K562 (cell line): ENCODE results near the gene KCNS1. TPM values are rescaled to one million over a fixed set of nuclear protein-coding genes. Genes with fewer than 3 reads are reported as not detected.

ENCODE experiments used
- ATAC-seq: fragments of 200-7000 bp; cut with Tn5 transposase; 3 replicates; pipeline ENCODE4 v1.9.1; 2020; ENCODE audit warnings: moderate library complexity
- BruUV-seq: library from RNA; stranded (reverse); fragments of 400-500 nt; replicated peaks from 2 replicates; lab custom pipeline; 2021; lab: Mats Ljungman, UMichigan
- CTCF ChIA-PET: fragments of 300-600 bp; formaldehyde crosslinking; extraction: SDS; loops from one replicate; lab custom pipeline; 2021; ENCODE audit warnings: low intra/inter-chr PET ratio; lab: Yijun Ruan, JAX
- POLR2A ChIA-PET: fragments of 300-600, 350-650 bp; sonication (Branson Sonifier 250); formaldehyde crosslinking; extraction: SDS; loops from one replicate; lab custom pipeline; 2021; ENCODE audit warnings: antibody characterized with exemption, inconsistent platforms; lab: Yijun Ruan, JAX
- DNase-seq, 4 experiments: peaks; one replicate each; pipeline versions ENCODE4 v3.0.0 to v3.0.0-alpha.2; 2011 to 2018; ENCODE audit warnings: low spot score in 3 of 4, mixed read lengths in 3 of 4; ENCODE audit errors: extremely low read depth in 1 of 4
- FAIRE-seq: peaks from 2 replicates; lab custom pipeline; 2011; peaks lifted over from hg19 to GRCh38; lab: Jason Lieb, UNC
- H2AFZ ChIP-seq: 2 replicates; pipeline ENCODE4 v1.6.0; 2011; ENCODE audit warnings: low read depth, low read length, control low read depth, inconsistent platforms
- H3K27ac ChIP-seq: fragments of 200-600 bp; 3 replicates; pipeline ENCODE4 v1.8.0; 2011; ENCODE audit warnings: low read depth, mild to moderate bottlenecking, control low read depth, inconsistent platforms, low read length, moderate library complexity, mixed read lengths; ENCODE audit errors: extremely low read depth
- H3K27me3 ChIP-seq, 2 experiments: fragments of 300-600 bp in 1 of 2; 2 replicates in 1 of 2; 3 replicates in 1 of 2; pipeline versions ENCODE4 v1.6.0 to v1.8.0; 2011; ENCODE audit warnings: inconsistent platforms in 2 of 2, low read length in 2 of 2, mild to moderate bottlenecking in 1 of 2, mixed read lengths in 1 of 2, moderate library complexity in 1 of 2; ENCODE audit not compliant: control insufficient read depth in 2 of 2, insufficient read depth in 2 of 2
- H3K36me3 ChIP-seq: fragments of 300-600 bp; 3 replicates; pipeline ENCODE4 v1.8.0; 2011; ENCODE audit warnings: mild to moderate bottlenecking, low read length, inconsistent platforms; ENCODE audit not compliant: control insufficient read depth, insufficient read depth
- H3K4me1 ChIP-seq, 2 experiments: fragments of 200-600 bp in 1 of 2; replicated peaks in 1 of 2; 2 replicates in 1 of 2; 3 replicates in 1 of 2; pipeline versions ENCODE4 v1.5.1 to v1.8.0; 2011; ENCODE audit warnings: inconsistent platforms in 2 of 2, low read length in 2 of 2, mild to moderate bottlenecking in 1 of 2, mixed read lengths in 1 of 2, moderate library complexity in 1 of 2; ENCODE audit not compliant: control insufficient read depth in 2 of 2, insufficient read depth in 2 of 2
- H3K4me2 ChIP-seq: 2 replicates; pipeline ENCODE4 v1.6.1; 2011; ENCODE audit warnings: low read length, control low read depth, inconsistent platforms, mixed read lengths; ENCODE audit not compliant: insufficient read depth
- H3K4me3 ChIP-seq: fragments of 200-600 bp; sonication (generic), shearing (Covaris generic); 2 replicates; pipeline ENCODE4 v1.5.1; 2016; ENCODE audit warnings: control low read depth, inconsistent platforms
- H3K79me2 ChIP-seq: fragments of 200-600 bp; 3 replicates; pipeline ENCODE4 v1.8.0; 2011; ENCODE audit warnings: low read length, inconsistent platforms; ENCODE audit not compliant: control insufficient read depth, insufficient read depth
- H3K9ac ChIP-seq, 2 experiments: 2 replicates each; pipeline versions ENCODE4 v1.6.0 to v1.6.1; 2011; ENCODE audit warnings: low read depth in 2 of 2, low read length in 2 of 2, control low read depth in 1 of 2, inconsistent platforms in 1 of 2, mild to moderate bottlenecking in 1 of 2, mixed read lengths in 1 of 2; ENCODE audit not compliant: insufficient read depth in 1 of 2
- H3K9me1 ChIP-seq: one replicate; pipeline ENCODE4 v1.6.0; 2011; ENCODE audit warnings: inconsistent platforms, mild to moderate bottlenecking, low read length, moderate library complexity; ENCODE audit not compliant: control insufficient read depth, insufficient read depth
- H3K9me3 ChIP-seq: replicated peaks from 2 replicates; pipeline ENCODE4 v1.5.1; 2011; ENCODE audit warnings: low read depth, low read length, inconsistent platforms; ENCODE audit not compliant: control insufficient read depth, insufficient read depth
- H4K20me1 ChIP-seq: replicated peaks from 2 replicates; pipeline ENCODE4 v1.6.1; 2011; ENCODE audit warnings: low read length, inconsistent platforms, mixed read lengths; ENCODE audit not compliant: control insufficient read depth, insufficient read depth
- CBFA2T2 ChIP-seq: fragments of 450-650 bp; conservative IDR thresholded peaks from 2 replicates; pipeline ENCODE4 v1.6.1; 2017; ENCODE audit warnings: mild to moderate bottlenecking
- ELF2 ChIP-seq: fragments of 250-450 bp; sonication (Bioruptor Pico); IDR thresholded peaks from 2 replicates; pipeline ENCODE4 v1.5.0; 2021; ENCODE audit warnings: mild to moderate bottlenecking
- NFIC ChIP-seq: fragments of 450-650 bp; IDR thresholded peaks from 2 replicates; pipeline ENCODE4 v1.6.1; 2017; ENCODE audit warnings: mild to moderate bottlenecking, inconsistent platforms
- RBM25 ChIP-seq: fragments of 200-400 bp; formaldehyde crosslinking; IDR thresholded peaks from 2 replicates; pipeline ENCODE4 v1.6.1; 2018; ENCODE audit warnings: low read length, low read depth, moderate library complexity; ENCODE audit not compliant: severe bottlenecking
- TOE1 ChIP-seq, 2 experiments: fragments of 450-650 bp in 1 of 2; sonication (generic) in 1 of 2; formaldehyde crosslinking in 1 of 2; IDR thresholded peaks; 2 replicates each; pipeline versions ENCODE4 v1.7.1 to v1.8.0; 2016 to 2022; ENCODE audit warnings: borderline replicate concordance in 2 of 2, mild to moderate bottlenecking in 2 of 2, antibody characterized with exemption in 1 of 2, inconsistent platforms in 1 of 2, low read depth in 1 of 2, missing genetic modification reagents in 1 of 2, moderate library complexity in 1 of 2
- ZNF174 ChIP-seq: fragments of 250-450 bp; sonication (Bioruptor Pico); IDR thresholded peaks from 2 replicates; pipeline ENCODE4 v1.4.0; 2020; ENCODE audit warnings: mild to moderate bottlenecking
- WGBS: fragments of 100-300 bp; shearing (Covaris generic); methylation state at CpG from one replicate; pipeline ENCODE4 v1.1.6; 2016; ENCODE audit warnings: low coverage, mixed read lengths; ENCODE audit not compliant: insufficient coverage; ENCODE audit errors: missing lambda C conversion rate; 5-methylcytosine and 5-hydroxymethylcytosine counted together
- in situ Hi-C: fragments of 300-500 bp; cut with MboI; formaldehyde crosslinking; loops from 4 replicates; pipeline ENCODE4 v1.15.0; 2018; ENCODE audit warnings: inconsistent platforms, mixed read lengths
- intact Hi-C: fragments of 100-400 bp; cut with micrococcal nuclease; formaldehyde crosslinking; loops from 2 replicates; pipeline ENCODE4 v1.14.2; 2022
- polyA plus RNA-seq, 8 experiments: library from polyadenylated mRNA; depleted of rRNA in 4 of 8; stranded (reverse) in 5 of 8; unstranded in 3 of 8; fragments of >200 nt; fragmentation: Nextera tagmentation in 2 of 8; fragmentation: Illumina TruSeq in 1 of 8; extraction: Ambion mirVana in 2 of 8; extraction: Trizol in 1 of 8; gene quantifications; 2 replicates each; pipeline versions ENCODE4 v1.2.1 to v1.2.3, GENCODE V29; 2011 to 2014; ENCODE audit warnings: inconsistent platforms in 1 of 8, missing spikeins in 1 of 8
- total RNA-seq, 7 experiments: library from RNA; depleted of rRNA in 6 of 7; stranded (reverse); fragments of >200 nt in 6 of 7; fragmentation: Illumina TruSeq in 2 of 7; extraction: Trizol in 2 of 7; gene quantifications; 2 replicates each; pipeline versions ENCODE4 v1.2.1 to v1.2.3, GENCODE V29; 2011 to 2021; ENCODE audit warnings: low replicate concordance in 1 of 7
- TF ChIP-seq, protein P1 (sequence below): sonication (generic); formaldehyde crosslinking; IDR thresholded peaks from 2 replicates; pipeline ENCODE4 v1.9.0; 2022; ENCODE audit warnings: mild to moderate bottlenecking, missing genetic modification reagents
- TF ChIP-seq, protein P2 (sequence below): sonication (generic); formaldehyde crosslinking; IDR thresholded peaks from 2 replicates; pipeline ENCODE4 v1.5.0; 2020; ENCODE audit warnings: missing genetic modification reagents
- TF ChIP-seq, protein P3 (sequence below): fragments of 450-650 bp; formaldehyde crosslinking; IDR thresholded peaks from 2 replicates; pipeline ENCODE4 v1.4.0; 2020; ENCODE audit warnings: mild to moderate bottlenecking, mixed read lengths
- TF ChIP-seq, protein P4 (sequence below), 2 experiments: fragments of 450-650 bp; IDR thresholded peaks; 2 replicates each; pipeline ENCODE4 v1.6.1; 2016; ENCODE audit warnings: mild to moderate bottlenecking in 2 of 2, borderline replicate concordance in 1 of 2, low read depth in 1 of 2, moderate library complexity in 1 of 2

The KCNS1 gene
- total and polyA plus RNA-seq, 9 of the 15 experiments (the other 6 are each of a cell fraction or from before 2014, with no cell fraction given) = not detected

DNA sequence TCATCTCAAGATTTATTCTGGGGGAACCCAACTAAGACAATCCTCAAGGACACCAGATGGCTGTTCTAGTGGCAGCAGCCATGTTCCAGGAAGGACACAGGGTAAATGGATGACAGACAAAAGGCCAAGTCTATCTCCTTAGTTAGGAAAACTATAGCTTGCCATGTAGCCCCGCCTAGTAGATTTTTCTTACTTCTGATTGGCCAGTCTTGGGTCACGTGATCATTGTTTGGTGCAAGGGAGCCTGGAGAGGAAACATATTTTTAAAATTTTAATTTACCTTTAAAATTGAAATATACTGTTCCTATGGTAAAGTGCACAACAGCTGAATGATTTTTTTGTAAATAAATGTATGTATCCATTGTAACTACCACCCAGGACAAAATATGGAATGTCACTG, 4.4 kb upstream of the KCNS1 start:
- Histone ChIP-seq H3K9me3 (no peaks in the 10 kb centered on the region), H3K79me2 (no peaks in the 10 kb centered on the region), H3K27ac (no peak overlapping the region), H3K4me1 (peaks cover 0 to 7% of the 10 kb centered on the region in 2 experiments; a peak in 1 of 5 replicates), H3K4me3 (no peak overlapping the region), H3K27me3 (peaks cover 28 to 37% of the 10 kb centered on the region in 2 experiments), H3K9ac (no peak overlapping the region), H3K4me2 (no peak overlapping the region), H3K9me1 (no peaks in the 10 kb centered on the region), H3K36me3 (no peaks in the 10 kb centered on the region), H4K20me1 (no peaks in the 10 kb centered on the region), H2AFZ (no peak overlapping the region)
- intact Hi-C loops (no loop called here), in situ Hi-C loops (no loop called here)
- no TSS peak for BruUV-seq
- ChIA-PET POLR2A (interaction anchor here (0.6 to 1.0 kb wide), 2 partner anchors 54 to 305 kb away, joined by 3 to 6 read pairs; no protein-coding TSS in a partner anchor), CTCF (no interaction called here)
- 6% methylated on average over 2 of the region's 2 CpGs for WGBS
- ATAC-seq (no peak), FAIRE-seq (no peak), DNase-seq (peak; percentile 15 to 86 (median 80))
- TF ChIP-seq, protein P1, sequence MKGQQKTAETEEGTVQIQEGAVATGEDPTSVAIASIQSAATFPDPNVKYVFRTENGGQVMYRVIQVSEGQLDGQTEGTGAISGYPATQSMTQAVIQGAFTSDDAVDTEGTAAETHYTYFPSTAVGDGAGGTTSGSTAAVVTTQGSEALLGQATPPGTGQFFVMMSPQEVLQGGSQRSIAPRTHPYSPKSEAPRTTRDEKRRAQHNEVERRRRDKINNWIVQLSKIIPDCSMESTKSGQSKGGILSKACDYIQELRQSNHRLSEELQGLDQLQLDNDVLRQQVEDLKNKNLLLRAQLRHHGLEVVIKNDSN (CRISPR knock-in tag) = peak; percentile 49; the same call in 1 of the 2 replicates
- TF ChIP-seq, protein P2, sequence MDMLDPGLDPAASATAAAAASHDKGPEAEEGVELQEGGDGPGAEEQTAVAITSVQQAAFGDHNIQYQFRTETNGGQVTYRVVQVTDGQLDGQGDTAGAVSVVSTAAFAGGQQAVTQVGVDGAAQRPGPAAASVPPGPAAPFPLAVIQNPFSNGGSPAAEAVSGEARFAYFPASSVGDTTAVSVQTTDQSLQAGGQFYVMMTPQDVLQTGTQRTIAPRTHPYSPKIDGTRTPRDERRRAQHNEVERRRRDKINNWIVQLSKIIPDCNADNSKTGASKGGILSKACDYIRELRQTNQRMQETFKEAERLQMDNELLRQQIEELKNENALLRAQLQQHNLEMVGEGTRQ (CRISPR knock-in tag) = peak; percentile 73
- TF ChIP-seq, protein P3, sequence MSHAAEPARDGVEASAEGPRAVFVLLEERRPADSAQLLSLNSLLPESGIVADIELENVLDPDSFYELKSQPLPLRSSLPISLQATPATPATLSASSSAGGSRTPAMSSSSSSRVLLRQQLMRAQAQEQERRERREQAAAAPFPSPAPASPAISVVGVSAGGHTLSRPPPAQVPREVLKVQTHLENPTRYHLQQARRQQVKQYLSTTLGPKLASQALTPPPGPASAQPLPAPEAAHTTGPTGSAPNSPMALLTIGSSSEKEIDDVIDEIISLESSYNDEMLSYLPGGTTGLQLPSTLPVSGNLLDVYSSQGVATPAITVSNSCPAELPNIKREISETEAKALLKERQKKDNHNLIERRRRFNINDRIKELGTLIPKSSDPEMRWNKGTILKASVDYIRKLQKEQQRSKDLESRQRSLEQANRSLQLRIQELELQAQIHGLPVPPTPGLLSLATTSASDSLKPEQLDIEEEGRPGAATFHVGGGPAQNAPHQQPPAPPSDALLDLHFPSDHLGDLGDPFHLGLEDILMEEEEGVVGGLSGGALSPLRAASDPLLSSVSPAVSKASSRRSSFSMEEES (CRISPR knock-in tag) = peak; percentile 94
- TF ChIP-seq, protein P4, sequence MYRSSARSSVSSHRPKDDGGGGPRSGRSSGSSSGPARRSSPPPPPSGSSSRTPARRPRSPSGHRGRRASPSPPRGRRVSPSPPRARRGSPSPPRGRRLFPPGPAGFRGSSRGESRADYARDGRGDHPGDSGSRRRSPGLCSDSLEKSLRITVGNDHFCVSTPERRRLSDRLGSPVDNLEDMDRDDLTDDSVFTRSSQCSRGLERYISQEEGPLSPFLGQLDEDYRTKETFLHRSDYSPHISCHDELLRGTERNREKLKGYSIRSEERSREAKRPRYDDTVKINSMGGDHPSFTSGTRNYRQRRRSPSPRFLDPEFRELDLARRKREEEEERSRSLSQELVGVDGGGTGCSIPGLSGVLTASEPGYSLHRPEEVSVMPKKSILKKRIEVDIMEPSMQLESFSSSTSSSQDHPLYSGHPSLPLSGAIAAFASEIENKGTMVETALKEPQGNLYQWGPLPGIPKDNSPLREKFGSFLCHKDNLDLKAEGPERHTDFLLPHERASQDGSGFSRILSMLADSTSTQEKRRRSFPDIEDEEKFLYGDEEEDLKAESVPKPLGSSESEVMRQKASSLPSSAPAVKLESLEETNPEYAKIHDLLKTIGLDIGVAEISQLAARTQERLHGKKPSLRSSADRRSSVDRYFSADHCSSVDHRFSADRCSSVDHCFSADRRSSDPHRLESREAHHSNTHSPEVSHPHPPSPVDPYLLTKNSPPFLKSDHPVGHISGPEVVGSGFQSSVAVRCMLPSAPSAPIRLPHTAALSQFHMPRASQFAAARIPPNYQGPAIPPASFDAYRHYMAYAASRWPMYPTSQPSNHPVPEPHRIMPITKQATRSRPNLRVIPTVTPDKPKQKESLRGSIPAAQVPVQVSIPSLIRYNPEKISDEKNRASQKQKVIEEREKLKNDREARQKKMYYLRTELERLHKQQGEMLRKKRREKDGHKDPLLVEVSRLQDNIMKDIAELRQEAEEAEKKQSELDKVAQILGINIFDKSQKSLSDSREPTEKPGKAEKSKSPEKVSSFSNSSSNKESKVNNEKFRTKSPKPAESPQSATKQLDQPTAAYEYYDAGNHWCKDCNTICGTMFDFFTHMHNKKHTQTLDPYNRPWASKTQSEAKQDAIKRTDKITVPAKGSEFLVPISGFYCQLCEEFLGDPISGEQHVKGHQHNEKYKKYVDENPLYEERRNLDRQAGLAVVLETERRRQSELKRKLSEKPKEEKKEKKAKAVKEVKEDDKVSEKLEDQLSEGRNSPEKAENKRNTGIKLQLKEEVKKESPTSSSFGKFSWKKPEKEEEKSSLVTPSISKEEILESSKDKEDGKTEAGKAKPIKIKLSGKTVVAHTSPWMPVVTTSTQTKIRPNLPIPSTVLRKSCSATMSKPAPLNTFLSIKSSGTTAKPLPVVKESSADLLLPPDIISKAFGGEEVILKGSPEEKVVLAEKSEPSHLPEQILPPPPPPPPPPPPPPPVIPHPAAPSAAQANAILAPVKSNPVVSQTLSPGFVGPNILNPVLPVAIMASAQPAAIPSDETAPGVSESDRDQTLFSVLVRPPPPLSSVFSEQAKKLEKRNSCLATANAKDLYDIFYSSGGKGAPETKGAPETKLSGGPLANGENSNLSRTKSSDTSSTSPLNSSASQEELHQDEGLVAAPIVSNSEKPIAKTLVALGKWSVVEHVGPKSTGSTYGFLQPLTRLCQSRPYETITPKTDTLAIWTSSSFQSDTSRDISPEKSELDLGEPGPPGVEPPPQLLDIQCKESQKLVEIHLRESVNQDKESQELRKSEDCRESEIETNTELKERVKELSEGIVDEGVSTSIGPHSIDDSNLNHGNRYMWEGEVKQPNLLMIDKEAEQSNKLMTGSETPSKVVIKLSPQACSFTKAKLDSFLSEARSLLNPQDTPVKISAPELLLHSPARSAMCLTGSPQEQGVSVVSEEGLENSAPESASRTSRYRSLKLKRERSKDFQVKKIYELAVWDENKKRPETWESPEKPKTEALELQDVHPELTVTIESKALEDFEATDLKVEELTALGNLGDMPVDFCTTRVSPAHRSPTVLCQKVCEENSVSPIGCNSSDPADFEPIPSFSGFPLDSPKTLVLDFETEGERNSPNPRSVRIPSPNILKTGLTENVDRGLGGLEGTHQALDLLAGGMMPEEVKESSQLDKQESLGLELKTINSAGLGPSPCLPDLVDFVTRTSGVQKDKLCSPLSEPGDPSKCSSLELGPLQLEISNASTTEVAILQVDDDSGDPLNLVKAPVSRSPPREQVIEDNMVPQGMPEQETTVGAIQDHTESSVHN (IDR thresholded peaks at IDR 0.05; ENCODE audit: borderline replicate concordance in 1 of 2, low read depth in 1 of 2) = no peak
- TF ChIP-seq RBM25 = peak; percentile 20
- peak; percentile 94 for TF ChIP-seq TOE1 (IDR thresholded peaks at IDR 0.05; ENCODE audit: borderline replicate concordance)
- TF ChIP-seq TOE1 (CRISPR knock-in tag; IDR thresholded peaks at IDR 0.05; ENCODE audit: borderline replicate concordance, low read depth) = no peak
- no peak for TF ChIP-seq NFIC
- peak; percentile 73 for TF ChIP-seq CBFA2T2
- no peak for TF ChIP-seq ELF2
- no peak for TF ChIP-seq ZNF174 (CRISPR knock-in tag)
